ENCODE measurements around the gene AHI1.

- TF ChIP-seq CTCF (conservative IDR thresholded peaks at IDR 0.05 in 1 of 2, IDR thresholded peaks at IDR 0.05 in 1 of 2; ENCODE audit: low read depth in 1 of 2, low read length in 2 of 2) (no peak), EZH2 (IDR thresholded peaks at IDR 0.05; ENCODE audit: low read length, missing control alignments) (no peak)
Measured at GRCh38 chr6:135233686-135234491, 263.7 kb downstream of the AHI1 start.
